ENCODE measurements around the gene AOPEP.

- no peak for TF ChIP-seq CTCF (IDR thresholded peaks at IDR 0.05)
- no peak for TF ChIP-seq POLR2A (IDR thresholded peaks at IDR 0.05)
Observed at GRCh38 chr9:94900222-94901018, 173.9 kb downstream of the AOPEP start.

All from thyroid gland (tissue), 4 donors.